ENCODE results near the gene MAP3K13.

DNA sequence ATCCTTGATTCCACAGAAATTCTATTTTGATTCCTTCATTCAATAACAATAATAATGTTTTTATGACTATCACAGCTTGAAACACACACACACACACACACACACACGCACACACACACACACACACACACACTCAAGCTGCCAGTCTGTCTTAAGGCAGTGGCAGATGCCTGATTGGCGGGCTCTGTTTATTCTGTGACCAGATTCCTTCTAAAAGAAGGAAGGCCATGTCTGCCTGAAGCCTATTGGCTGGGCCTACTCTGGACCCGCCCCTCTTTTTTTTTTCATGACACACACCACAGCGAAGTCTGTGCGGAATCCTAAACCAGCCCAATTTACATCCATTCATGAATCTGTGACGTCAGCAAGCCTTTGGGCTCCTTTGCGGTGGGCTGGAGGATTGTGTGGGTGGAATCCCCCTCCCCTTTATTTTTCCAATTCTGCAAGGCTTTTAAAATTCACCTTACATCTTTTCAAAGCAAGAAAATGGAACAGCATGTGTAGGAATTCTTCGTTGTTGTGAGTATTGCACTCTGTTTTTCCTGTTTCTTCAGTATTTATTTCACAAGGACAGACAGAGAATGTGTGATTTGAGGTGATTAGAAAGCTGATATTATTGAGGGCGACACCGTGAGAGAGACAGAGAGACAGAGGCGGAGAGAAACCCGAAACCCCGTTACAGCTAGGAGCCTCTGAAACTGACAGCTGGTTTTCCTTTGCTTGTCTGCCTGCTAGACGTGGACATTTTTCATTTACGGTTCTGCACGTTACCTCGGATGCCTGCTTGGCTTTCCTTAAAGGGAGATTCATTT is at the start of gene MAP3K13:
- TF ChIP-seq GATA2 (IDR thresholded peaks at IDR 0.05; ENCODE audit: low read depth, low read length) (no peak), GATA3 (IDR thresholded peaks at IDR 0.05; ENCODE audit: low read depth, low read length) (no peak)
